ACC112 (cell line): ENCODE measurements around the gene RCE1.
A peak's percentile ranks its signal among the peaks of the same experiment; 100 is the strongest.
"Not testable (repeated sequence)": the region's sequence is repeated elsewhere in the genome, so short reads cannot be mapped to it uniquely, and the experiment has no call there.

Source experiments
- H2AFZ ChIP-seq: fragments of 200-600 bp; sonication (generic); one replicate; pipeline ENCODE4 v1.6.0; 2017; ENCODE audit warnings: antibody characterized with exemption, low read length; ENCODE audit not compliant: unreplicated experiment
- H3K27ac ChIP-seq: fragments of 200-600 bp; sonication (generic); 2 replicates; pipeline ENCODE4 v1.5.1; 2014; ENCODE audit warnings: low read depth, mild to moderate bottlenecking, antibody characterized with exemption, low read length, moderate library complexity
- H3K27me3 ChIP-seq: fragments of 200-600 bp; sonication (generic); 2 replicates; pipeline ENCODE4 v1.6.1; 2014; ENCODE audit warnings: mild to moderate bottlenecking, antibody characterized with exemption, low read length, moderate library complexity, mixed read lengths; ENCODE audit not compliant: insufficient read depth
- H3K36me3 ChIP-seq: fragments of 200-600 bp; sonication (generic); 2 replicates; pipeline ENCODE4 v1.6.1; 2016; ENCODE audit warnings: mild to moderate bottlenecking, antibody characterized with exemption, low read length, moderate library complexity, mixed read lengths; ENCODE audit not compliant: insufficient read depth
- H3K4me1 ChIP-seq: fragments of 200-600 bp; sonication (generic); one replicate; pipeline ENCODE4 v1.6.1; 2016; ENCODE audit warnings: low read length, mixed read lengths; ENCODE audit not compliant: insufficient read depth, unreplicated experiment, control insufficient read depth
- H3K4me3 ChIP-seq: fragments of 200-600 bp; sonication (generic); 2 replicates; pipeline ENCODE4 v1.5.1; 2014; ENCODE audit warnings: mild to moderate bottlenecking, low read depth, low read length
- H3K79me2 ChIP-seq: fragments of 200-600 bp; sonication (generic); one replicate; pipeline ENCODE4 v1.6.0; 2016; ENCODE audit warnings: low read length; ENCODE audit not compliant: control insufficient read depth, unreplicated experiment, insufficient read depth

RCE1 gene

DNA sequence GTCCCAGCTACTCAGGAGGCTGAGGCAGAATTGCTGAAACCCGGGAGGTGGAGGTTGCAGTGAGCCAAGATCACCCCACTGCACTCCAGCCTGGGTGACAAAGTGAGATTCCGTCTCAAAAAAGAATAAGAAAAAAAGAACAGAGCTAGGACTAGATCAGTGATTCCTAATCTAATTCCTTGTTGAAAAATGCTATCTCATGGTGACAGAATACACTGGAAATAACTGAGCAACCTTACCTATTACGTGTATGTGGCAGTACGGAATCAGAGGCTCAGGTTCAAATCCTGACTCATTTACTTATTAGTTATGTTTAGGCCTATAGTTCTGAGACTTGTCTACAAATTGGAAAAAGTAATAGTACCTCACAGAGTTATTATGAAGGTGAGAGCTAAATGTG, 19.5 kb upstream of the RCE1 start:
- H2AFZ ChIP-seq = no peak overlapping the region
- no peaks in the 10 kb centered on the region for H3K4me1 ChIP-seq
- H3K27me3 ChIP-seq = no peaks in the 10 kb centered on the region
- no peak overlapping the region for H3K4me3 ChIP-seq
- no peaks in the 10 kb centered on the region for H3K36me3 ChIP-seq
- no peak overlapping the region for H3K27ac ChIP-seq
- H3K79me2 ChIP-seq = no peaks in the 10 kb centered on the region

- not testable (repeated sequence) for H3K36me3 ChIP-seq, H3K27ac ChIP-seq, H3K27me3 ChIP-seq, H2AFZ ChIP-seq, H3K4me1 ChIP-seq, H3K79me2 ChIP-seq, H3K4me3 ChIP-seq
These were observed 18.7 kb upstream of the RCE1 start for GRCh38 chr11:66824573-66824972.

DNA sequence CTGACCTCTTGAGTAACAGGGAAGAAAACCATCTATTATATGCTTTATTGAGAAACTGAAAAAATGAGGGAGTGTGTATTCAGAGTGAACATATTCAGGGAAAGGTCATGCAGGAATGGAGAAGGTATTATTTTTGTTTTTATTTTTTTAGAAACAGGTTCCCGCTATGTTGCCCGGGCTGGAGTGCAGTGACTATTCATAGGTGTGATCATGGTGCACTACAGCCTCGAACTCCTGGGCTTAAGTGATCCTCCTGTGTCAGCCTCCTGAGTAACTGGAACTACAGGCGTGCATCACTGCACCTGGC, 8.7 kb upstream of the RCE1 start:
- H2AFZ ChIP-seq = no peak overlapping the region
- H3K27me3 ChIP-seq = no peaks in the 10 kb centered on the region
- peaks cover 9% of the 10 kb centered on the region for H3K4me1 ChIP-seq
- no peaks in the 10 kb centered on the region for H3K36me3 ChIP-seq
- 0 out of 2 replicates have a peak overlapping the region, but pooled peaks have one; percentile 86 for H3K27ac ChIP-seq
- no peak overlapping the region for H3K4me3 ChIP-seq
- H3K79me2 ChIP-seq = no peaks in the 10 kb centered on the region

DNA sequence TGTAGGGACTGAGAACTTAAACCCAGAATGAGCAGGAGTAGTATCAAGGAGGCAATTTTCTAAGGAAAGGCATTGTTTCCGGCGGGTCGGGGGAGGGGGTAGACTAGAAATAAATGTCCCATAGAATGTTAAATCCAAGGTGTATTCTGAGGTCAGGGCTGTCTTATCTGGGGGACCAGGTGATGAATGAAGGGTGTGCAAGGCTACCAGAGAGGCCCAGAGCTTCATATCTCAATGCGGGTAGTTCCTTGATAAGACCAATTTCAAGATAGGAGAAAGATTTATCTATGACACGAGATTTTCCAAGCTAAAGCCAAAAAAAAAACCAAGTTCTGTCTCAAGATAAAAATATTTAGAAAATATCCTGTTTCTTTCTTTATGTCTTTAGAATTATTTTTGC, 8.3 kb upstream of the RCE1 start:
- H3K27me3 ChIP-seq = no peaks in the 10 kb centered on the region
- no peaks in the 10 kb centered on the region for H3K36me3 ChIP-seq
- H2AFZ ChIP-seq = no peak overlapping the region
- peaks cover 3% of the 10 kb centered on the region for H3K79me2 ChIP-seq
- H3K4me3 ChIP-seq = no peak overlapping the region
- peaks cover 9% of the 10 kb centered on the region for H3K4me1 ChIP-seq
- peak overlapping the region; percentile 86 for H3K27ac ChIP-seq

- Histone ChIP-seq H3K27me3 (no peaks in the 10 kb centered on the region), H3K79me2 (peaks cover 9% of the 10 kb centered on the region), H3K4me3 (no peak overlapping the region), H3K36me3 (no peaks in the 10 kb centered on the region), H3K27ac (peak overlapping the region; percentile 86), H2AFZ (no peak overlapping the region), H3K4me1 (peaks cover 18% of the 10 kb centered on the region)
These were observed 7.4 kb upstream of the RCE1 start for GRCh38 chr11:66835768-66836405.

- peak overlapping the region; percentile 38; the same call in 1 of the 2 replicates for H3K27ac ChIP-seq
- H3K27me3 ChIP-seq = no peaks in the 10 kb centered on the region
These were observed 2.7 kb upstream of the RCE1 start for GRCh38 chr11:66840317-66841091.

GRCh38 chr11:66841861-66842260, 1.4 kb upstream of the RCE1 start:
- Histone ChIP-seq H3K36me3 (no peaks in the 10 kb centered on the region), H3K4me1 (peaks cover 33% of the 10 kb centered on the region), H2AFZ (no peak overlapping the region), H3K79me2 (peaks cover 52% of the 10 kb centered on the region), H3K4me3 (peak overlapping the region; percentile 98), H3K27ac (no peak overlapping the region), H3K27me3 (no peaks in the 10 kb centered on the region)

More at GRCh38 chr11:66840317-66841091, 2.7 kb upstream of the RCE1 start:
- H3K36me3 ChIP-seq = no peaks in the 10 kb centered on the region
- H3K79me2 ChIP-seq = peaks cover 50% of the 10 kb centered on the region
- peaks cover 29% of the 10 kb centered on the region for H3K4me1 ChIP-seq
- H2AFZ ChIP-seq = no peak overlapping the region
- H3K4me3 ChIP-seq = no peak overlapping the region

GRCh38 chr11:66842501-66842895, 743 bp upstream of the RCE1 start:
- Histone ChIP-seq H3K4me3 (peak overlapping the region; percentile 98), H3K27ac (peak overlapping the region; percentile 88), H3K79me2 (peaks cover 52% of the 10 kb centered on the region), H3K27me3 (no peaks in the 10 kb centered on the region), H2AFZ (no peak overlapping the region), H3K4me1 (peaks cover 36% of the 10 kb centered on the region), H3K36me3 (no peaks in the 10 kb centered on the region)

DNA sequence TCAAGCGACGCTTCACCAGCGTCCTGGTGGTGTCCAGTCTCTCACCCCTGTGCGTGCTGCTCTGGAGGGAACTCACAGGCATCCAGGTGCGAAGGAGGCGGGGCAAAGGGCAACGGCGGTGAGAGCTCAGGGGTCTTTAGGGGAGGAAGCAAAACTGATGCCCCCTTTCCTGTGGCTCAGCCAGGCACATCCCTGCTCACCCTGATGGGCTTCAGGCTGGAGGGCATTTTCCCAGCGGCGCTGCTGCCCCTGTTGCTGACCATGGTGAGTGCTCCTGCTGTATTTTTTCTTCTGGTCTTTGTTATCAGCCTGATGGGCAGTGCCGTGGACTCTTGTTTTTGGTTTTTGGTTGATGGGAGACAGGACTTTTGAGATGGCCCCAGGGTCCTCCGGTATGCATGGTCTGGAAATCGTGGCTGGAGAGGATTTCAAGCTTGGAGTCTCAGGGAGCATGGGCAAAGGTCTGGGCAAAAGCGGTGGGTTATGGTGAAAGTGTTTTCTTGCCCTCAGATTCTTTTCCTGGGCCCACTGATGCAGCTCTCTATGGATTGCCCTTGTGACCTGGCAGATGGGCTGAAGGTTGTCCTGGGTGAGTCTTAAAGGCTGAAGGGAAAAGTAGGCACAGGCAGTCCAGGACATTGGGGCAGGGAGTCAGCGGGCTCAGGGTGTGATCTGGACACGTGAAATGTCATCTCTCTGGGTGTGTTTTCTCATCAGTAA, 695 bp downstream of the RCE1 start:
- no peaks in the 10 kb centered on the region for H3K27me3 ChIP-seq
- peak overlapping the region; percentile 98 for H3K4me3 ChIP-seq
- H3K27ac ChIP-seq = peak overlapping the region; percentile 88
- H2AFZ ChIP-seq = peak overlapping the region; percentile 80
- peaks cover 36% of the 10 kb centered on the region for H3K4me1 ChIP-seq
- peaks cover 3% of the 10 kb centered on the region; the same call in 1 of the 2 replicates for H3K36me3 ChIP-seq
- peaks cover 52% of the 10 kb centered on the region for H3K79me2 ChIP-seq

GRCh38 chr11:66844496-66845142, 1.4 kb downstream of the RCE1 start:
- peaks cover 52% of the 10 kb centered on the region for H3K79me2 ChIP-seq
- H3K27ac ChIP-seq = no peak overlapping the region
- H3K4me3 ChIP-seq = peak overlapping the region; percentile 98
- no peak overlapping the region for H2AFZ ChIP-seq
- no peaks in the 10 kb centered on the region for H3K27me3 ChIP-seq
- H3K36me3 ChIP-seq = peaks cover 3% of the 10 kb centered on the region; the same call in 1 of the 2 replicates
- peaks cover 36% of the 10 kb centered on the region for H3K4me1 ChIP-seq
